GM12892 (cell line): ENCODE data around the gene FPR2.

Experiments
- DNase-seq: peaks from one replicate; pipeline ENCODE4 v3.0.0; 2011; ENCODE audit not compliant: insufficient read length
- FAIRE-seq: peaks from 2 replicates; lab custom pipeline; 2011; peaks lifted over from hg19 to GRCh38; lab: Jason Lieb, UNC
- POLR2A ChIP-seq: IDR thresholded peaks from 2 replicates; pipeline ENCODE4 v1.6.1; 2011; ENCODE audit warnings: low read depth, low read length, control low read depth
- POLR2AphosphoS5 ChIP-seq: IDR thresholded peaks from 2 replicates; pipeline ENCODE4 v1.6.1; 2011; ENCODE audit warnings: low read depth, low read length, control low read depth
- TAF1 ChIP-seq: IDR thresholded peaks from 2 replicates; pipeline ENCODE4 v1.6.1; 2011; ENCODE audit warnings: low read depth, mild to moderate bottlenecking, control low read depth, low read length, borderline replicate concordance

FPR2 gene

GRCh38 chr19:51816711-51817110 is 55.7 kb downstream of the FPR2 start:
- FAIRE-seq: no peak
- TF ChIP-seq TAF1: no peak
- TF ChIP-seq POLR2A: no peak
- no peak for TF ChIP-seq POLR2AphosphoS5
- no peak for DNase-seq

GRCh38 chr19:51820011-51820410 is 59.0 kb downstream of the FPR2 start:
- TF ChIP-seq POLR2A (no peak), POLR2AphosphoS5 (no peak), TAF1 (no peak)
- DNase-seq (no peak), FAIRE-seq (no peak)
